Ovary (tissue), 3 donors: Measurements from ENCODE around the gene UTS2R.

Experiments
- EP300 ChIP-seq: sonication (generic); formaldehyde crosslinking; IDR thresholded peaks from one replicate; pipeline ENCODE4 v1.6.1; 2017; ENCODE audit warnings: antibody characterized with exemption
- TF ChIP-seq, protein P1 (sequence below), 3 donors: fragments of 450-650 bp in 2 of 3; fragments of 200-600 bp in 1 of 3; IDR thresholded peaks; one replicate each; pipeline versions ENCODE4 v1.5.1 to v1.8.0; 2016 to 2022; ENCODE audit warnings: antibody characterized with exemption in 3 of 3, mild to moderate bottlenecking in 1 of 3
- donor health status: DM: no; HTN: no; CAD: no.

DNA sequence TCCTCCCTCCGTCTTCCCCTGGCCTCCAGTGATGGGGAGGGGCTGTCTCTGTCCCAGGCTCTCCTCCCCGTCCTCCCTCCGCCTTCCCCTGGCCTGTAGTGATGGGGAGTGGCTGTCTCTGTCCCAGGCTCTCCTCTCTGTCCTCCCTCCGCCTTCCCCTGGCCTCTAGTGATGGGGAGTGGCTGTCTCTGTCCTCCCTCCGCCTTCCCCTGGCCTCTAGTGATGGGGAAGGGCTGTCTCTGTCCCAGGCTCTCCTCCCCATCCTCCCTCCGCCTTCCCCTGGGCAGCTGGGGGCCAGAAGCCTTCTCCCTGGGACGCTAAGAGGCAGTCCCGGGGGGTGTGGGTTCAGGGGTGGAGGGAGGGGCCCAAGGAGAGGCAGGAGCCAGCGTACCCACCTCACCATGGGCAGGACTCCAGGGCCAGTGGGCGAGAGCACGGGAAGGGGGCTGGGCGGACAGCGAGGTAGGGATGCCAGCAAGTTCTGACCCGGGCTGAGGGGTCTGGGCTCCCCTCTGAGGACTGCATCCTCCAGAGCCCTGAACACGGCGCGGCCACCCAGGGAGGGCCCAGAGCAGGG lies 14.8 kb downstream of the UTS2R start:
- TF ChIP-seq EP300, result no peak
- TF ChIP-seq, protein P1, sequence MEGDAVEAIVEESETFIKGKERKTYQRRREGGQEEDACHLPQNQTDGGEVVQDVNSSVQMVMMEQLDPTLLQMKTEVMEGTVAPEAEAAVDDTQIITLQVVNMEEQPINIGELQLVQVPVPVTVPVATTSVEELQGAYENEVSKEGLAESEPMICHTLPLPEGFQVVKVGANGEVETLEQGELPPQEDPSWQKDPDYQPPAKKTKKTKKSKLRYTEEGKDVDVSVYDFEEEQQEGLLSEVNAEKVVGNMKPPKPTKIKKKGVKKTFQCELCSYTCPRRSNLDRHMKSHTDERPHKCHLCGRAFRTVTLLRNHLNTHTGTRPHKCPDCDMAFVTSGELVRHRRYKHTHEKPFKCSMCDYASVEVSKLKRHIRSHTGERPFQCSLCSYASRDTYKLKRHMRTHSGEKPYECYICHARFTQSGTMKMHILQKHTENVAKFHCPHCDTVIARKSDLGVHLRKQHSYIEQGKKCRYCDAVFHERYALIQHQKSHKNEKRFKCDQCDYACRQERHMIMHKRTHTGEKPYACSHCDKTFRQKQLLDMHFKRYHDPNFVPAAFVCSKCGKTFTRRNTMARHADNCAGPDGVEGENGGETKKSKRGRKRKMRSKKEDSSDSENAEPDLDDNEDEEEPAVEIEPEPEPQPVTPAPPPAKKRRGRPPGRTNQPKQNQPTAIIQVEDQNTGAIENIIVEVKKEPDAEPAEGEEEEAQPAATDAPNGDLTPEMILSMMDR (IDR thresholded peaks at IDR 0.05), result no peak
